HepG2 (cell line): ENCODE measurements around the gene NUAK1. TPM values are rescaled to one million over a fixed set of nuclear protein-coding genes. Genes with fewer than 3 reads are reported as not detected.

ENCODE experiments used
- ATAC-seq: fragments of 200-7000 bp; cut with Tn5 transposase; 3 replicates; pipeline ENCODE4 v1.9.1; 2020; ENCODE audit warnings: mild to moderate bottlenecking, moderate library complexity
- BruUV-seq: library from RNA; stranded (reverse); fragments of 400-500 nt; replicated peaks from 2 replicates; lab custom pipeline; 2021; lab: Mats Ljungman, UMichigan
- CTCF ChIA-PET: fragments of 300-600 bp; formaldehyde crosslinking; extraction: SDS; loops from one replicate; lab custom pipeline; 2021; ENCODE audit warnings: low total read pairs, inconsistent platforms, low intra/inter-chr PET ratio; lab: Yijun Ruan, JAX
- POLR2A ChIA-PET: fragments of 350-600 bp; sonication (Branson Sonifier 250); formaldehyde crosslinking; loops from one replicate; lab custom pipeline; 2020; ENCODE audit warnings: antibody characterized with exemption, inconsistent platforms; lab: Yijun Ruan, JAX
- DNase-seq: peaks from one replicate; pipeline ENCODE4 v3.0.0-alpha.2; 2015; ENCODE audit warnings: low spot score
- FAIRE-seq: peaks from 3 replicates; lab custom pipeline; 2011; peaks lifted over from hg19 to GRCh38; lab: Jason Lieb, UNC
- H2AFZ ChIP-seq: one replicate; pipeline ENCODE4 v1.6.1; 2011; ENCODE audit warnings: low read length, inconsistent platforms
- H3K27ac ChIP-seq: fragments of 300-600 bp; 3 replicates; pipeline ENCODE4 v1.8.0; 2011; ENCODE audit warnings: mixed run types, mild to moderate bottlenecking, mixed read lengths, low read length, inconsistent platforms; ENCODE audit not compliant: insufficient read depth; ENCODE audit errors: extremely low read length
- H3K27me3 ChIP-seq, 2 experiments: fragments of 200-600 bp in 1 of 2; 2 replicates in 1 of 2; 3 replicates in 1 of 2; pipeline versions ENCODE4 v1.6.0 to v1.8.0; 2011; ENCODE audit warnings: low read length in 2 of 2, mild to moderate bottlenecking in 2 of 2, moderate library complexity in 2 of 2, inconsistent platforms in 1 of 2; ENCODE audit not compliant: insufficient read depth in 2 of 2, control insufficient read depth in 1 of 2
- H3K36me3 ChIP-seq, 2 experiments: fragments of 200-600 bp in 1 of 2; replicated peaks in 1 of 2; 2 replicates in 1 of 2; 3 replicates in 1 of 2; pipeline versions ENCODE4 v1.5.1 to v1.8.0; 2011; ENCODE audit warnings: low read length in 2 of 2, inconsistent platforms in 1 of 2; ENCODE audit not compliant: insufficient read depth in 2 of 2, control insufficient read depth in 1 of 2
- H3K4me1 ChIP-seq: 2 replicates; pipeline ENCODE4 v1.5.1; 2012; ENCODE audit warnings: low read length, inconsistent platforms; ENCODE audit not compliant: insufficient read depth
- H3K4me2 ChIP-seq: 2 replicates; pipeline ENCODE4 v1.6.0; 2011; ENCODE audit warnings: low read depth, low read length, inconsistent platforms
- H3K4me3 ChIP-seq, 3 experiments: fragments of 200-600 bp in 1 of 3; sonication (generic), shearing (Covaris generic) in 1 of 3; replicated peaks in 1 of 3; 2 replicates each; pipeline ENCODE4 v1.5.1; 2011 to 2016; ENCODE audit warnings: low read length in 3 of 3, inconsistent platforms in 2 of 3, low read depth in 2 of 3, mild to moderate bottlenecking in 2 of 3, control low read depth in 1 of 3, mixed read lengths in 1 of 3; ENCODE audit not compliant: insufficient read depth in 1 of 3
- H3K79me2 ChIP-seq: one replicate; pipeline ENCODE4 v1.6.1; 2011; ENCODE audit warnings: low read length, inconsistent platforms; ENCODE audit not compliant: insufficient read depth
- H3K9ac ChIP-seq: 2 replicates; pipeline ENCODE4 v1.6.0; 2011; ENCODE audit warnings: mild to moderate bottlenecking, low read depth, low read length, inconsistent platforms; ENCODE audit not compliant: insufficient read depth
- H3K9me3 ChIP-seq: 2 replicates; pipeline ENCODE4 v1.5.1; 2012; ENCODE audit warnings: mild to moderate bottlenecking, low read length
- H4K20me1 ChIP-seq: 2 replicates; pipeline ENCODE4 v1.6.0; 2011; ENCODE audit warnings: inconsistent platforms, mild to moderate bottlenecking, low read length, moderate library complexity; ENCODE audit not compliant: insufficient read depth
- AKAP8 ChIP-seq: sonication (generic); formaldehyde crosslinking; IDR thresholded peaks from 2 replicates; pipeline ENCODE4 v1.5.1; 2020; ENCODE audit warnings: mild to moderate bottlenecking, missing genetic modification reagents
- FIP1L1 ChIP-seq: fragments of 200-400 bp; formaldehyde crosslinking; IDR thresholded peaks from 2 replicates; pipeline ENCODE4 v1.6.1; 2018; ENCODE audit warnings: low read depth, mild to moderate bottlenecking, low read length, moderate library complexity, borderline replicate concordance; ENCODE audit not compliant: insufficient read depth
- HNRNPL ChIP-seq: fragments of 200-400 bp; formaldehyde crosslinking; IDR thresholded peaks from 2 replicates; pipeline ENCODE4 v1.6.1; 2017; ENCODE audit warnings: mild to moderate bottlenecking, low read depth, low read length
- MEF2D ChIP-seq: sonication (generic); formaldehyde crosslinking; IDR thresholded peaks from 2 replicates; pipeline ENCODE4 v1.5.1; 2020; ENCODE audit warnings: mild to moderate bottlenecking, missing genetic modification reagents
- NR1H2 ChIP-seq: sonication (generic); formaldehyde crosslinking; IDR thresholded peaks from 2 replicates; pipeline ENCODE4 v1.8.1; 2022; ENCODE audit warnings: low read depth, missing genetic modification reagents, borderline replicate concordance
- PREB ChIP-seq: sonication (generic); formaldehyde crosslinking; IDR thresholded peaks from 2 replicates; pipeline ENCODE4 v1.4.0; 2020; ENCODE audit warnings: missing genetic modification reagents
- ZC3H13 ChIP-seq: sonication (generic); formaldehyde crosslinking; IDR thresholded peaks from 2 replicates; pipeline ENCODE4 v1.8.1; 2023; ENCODE audit warnings: mild to moderate bottlenecking, missing genetic modification reagents, moderate library complexity
- ZNF317 ChIP-seq: sonication (generic); formaldehyde crosslinking; IDR thresholded peaks from 2 replicates; pipeline ENCODE4 v1.5.0; 2020; ENCODE audit warnings: mild to moderate bottlenecking, missing genetic modification reagents
- ZNF350 ChIP-seq: sonication (generic); formaldehyde crosslinking; IDR thresholded peaks from 2 replicates; pipeline ENCODE4 v1.4.0; 2020; ENCODE audit warnings: mild to moderate bottlenecking, low read depth, missing genetic modification reagents, borderline replicate concordance
- ZNF501 ChIP-seq: sonication (generic); formaldehyde crosslinking; IDR thresholded peaks from 2 replicates; pipeline ENCODE4 v1.5.1; 2020; ENCODE audit warnings: mild to moderate bottlenecking, moderate library complexity, missing genetic modification reagents
- ZNF773 ChIP-seq: sonication (generic); formaldehyde crosslinking; IDR thresholded peaks from 2 replicates; pipeline ENCODE4 v1.4.0; 2020; ENCODE audit warnings: missing genetic modification reagents, borderline replicate concordance
- ZNF839 ChIP-seq: sonication (generic); formaldehyde crosslinking; IDR thresholded peaks from 2 replicates; pipeline ENCODE4 v1.4.0; 2020; ENCODE audit warnings: missing genetic modification reagents, mild to moderate bottlenecking, borderline replicate concordance
- WGBS: methylation state at CpG from one replicate; pipeline ENCODE4 v1.1.6; 2017; ENCODE audit warnings: low lambda C conversion rate; 5-methylcytosine and 5-hydroxymethylcytosine counted together
- in situ Hi-C: cut with HindIII; loops from 2 replicates; pipeline ENCODE4 v1.10.0; 2017; ENCODE audit warnings: low pct_unique_long_range_greater_than_20kb; ENCODE audit not compliant: extremely low pct_ligation_motif_present
- intact Hi-C: fragments of 100-400 bp; cut with micrococcal nuclease; formaldehyde crosslinking; loops from one replicate; pipeline ENCODE4 v1.10.0; 2022; ENCODE audit not compliant: unreplicated experiment
- polyA plus RNA-seq, 8 experiments: library from polyadenylated mRNA; depleted of rRNA in 3 of 8; stranded (reverse) in 7 of 8; unstranded in 1 of 8; fragments of >200 nt; fragmentation: Illumina TruSeq in 4 of 8; extraction: Trizol in 4 of 8; gene quantifications; 2 replicates each; pipeline versions ENCODE4 v1.2.1 to v1.2.3, GENCODE V29; 2011 to 2016; ENCODE audit warnings: low read depth in 4 of 8, missing spikeins in 1 of 8, mixed read lengths in 1 of 8; ENCODE audit not compliant: insufficient read depth in 1 of 8
- total RNA-seq, 5 experiments: library from RNA; depleted of rRNA; stranded (reverse); fragments of >200 nt; fragmentation: Illumina TruSeq; extraction: Trizol; gene quantifications; 2 replicates each; pipeline ENCODE4 v1.2.3, GENCODE V29; 2016; ENCODE audit warnings: low read depth in 1 of 5
- TF ChIP-seq, protein P1 (sequence below): sonication (generic); formaldehyde crosslinking; IDR thresholded peaks from 2 replicates; pipeline ENCODE4 v1.4.0; 2020; ENCODE audit warnings: missing genetic modification reagents
- TF ChIP-seq, protein P2 (sequence below), 2 experiments: sonication (generic) in 1 of 2; formaldehyde crosslinking in 1 of 2; IDR thresholded peaks; 2 replicates each; pipeline versions ENCODE4 v1.4.0 to v1.6.1; 2016 to 2020; ENCODE audit warnings: borderline replicate concordance in 1 of 2, low read depth in 1 of 2, mild to moderate bottlenecking in 1 of 2, missing genetic modification reagents in 1 of 2

The NUAK1 gene
- total and polyA plus RNA-seq, 2 of the 13 experiments (the other 11 are each of a cell fraction or from before 2014, with no cell fraction given), result 1.7 to 1.9 TPM

- no peak overlapping the region for H3K9ac ChIP-seq
- ATAC-seq (no peak), DNase-seq (no peak), FAIRE-seq (no peak)
- H3K4me2 ChIP-seq, result no peak overlapping the region
- H3K27me3 ChIP-seq, result no peaks in the 10 kb centered on the region
- H3K79me2 ChIP-seq, result no peaks in the 10 kb centered on the region
- POLR2A ChIA-PET, result interaction anchor here (1.4 kb wide), 1 partner anchor 13 kb away, joined by 9 read pairs; the partner anchor contains the start of gene NUAK1
- H3K36me3 ChIP-seq, result no peaks in the 10 kb centered on the region
- H3K4me3 ChIP-seq, result no peak overlapping the region
- BruUV-seq, result no TSS peak
- no peak overlapping the region for H2AFZ ChIP-seq
- H3K27ac ChIP-seq, result no peak overlapping the region
- H3K4me1 ChIP-seq, result peaks cover 80% of the 10 kb centered on the region
- WGBS, result 87% methylated on average over 9 of the region's 9 CpGs
- no peaks in the 10 kb centered on the region for H4K20me1 ChIP-seq
- intact Hi-C loops (no loop called here), in situ Hi-C loops (no loop called here)
- H3K9me3 ChIP-seq, result no peaks in the 10 kb centered on the region
- CTCF ChIA-PET, result no interaction called here
- TF ChIP-seq ZNF350 (no peak), MEF2D (no peak), HNRNPL (no peak), AKAP8 (CRISPR knock-in tag) (no peak), PREB (CRISPR knock-in tag) (no peak), ZC3H13 (no peak), ZNF839 (CRISPR knock-in tag) (no peak), ZNF773 (no peak), ZNF501 (CRISPR knock-in tag) (no peak), ZNF317 (CRISPR knock-in tag) (no peak), FIP1L1 (no peak), NR1H2 (CRISPR knock-in tag) (no peak)
- TF ChIP-seq, protein P1, sequence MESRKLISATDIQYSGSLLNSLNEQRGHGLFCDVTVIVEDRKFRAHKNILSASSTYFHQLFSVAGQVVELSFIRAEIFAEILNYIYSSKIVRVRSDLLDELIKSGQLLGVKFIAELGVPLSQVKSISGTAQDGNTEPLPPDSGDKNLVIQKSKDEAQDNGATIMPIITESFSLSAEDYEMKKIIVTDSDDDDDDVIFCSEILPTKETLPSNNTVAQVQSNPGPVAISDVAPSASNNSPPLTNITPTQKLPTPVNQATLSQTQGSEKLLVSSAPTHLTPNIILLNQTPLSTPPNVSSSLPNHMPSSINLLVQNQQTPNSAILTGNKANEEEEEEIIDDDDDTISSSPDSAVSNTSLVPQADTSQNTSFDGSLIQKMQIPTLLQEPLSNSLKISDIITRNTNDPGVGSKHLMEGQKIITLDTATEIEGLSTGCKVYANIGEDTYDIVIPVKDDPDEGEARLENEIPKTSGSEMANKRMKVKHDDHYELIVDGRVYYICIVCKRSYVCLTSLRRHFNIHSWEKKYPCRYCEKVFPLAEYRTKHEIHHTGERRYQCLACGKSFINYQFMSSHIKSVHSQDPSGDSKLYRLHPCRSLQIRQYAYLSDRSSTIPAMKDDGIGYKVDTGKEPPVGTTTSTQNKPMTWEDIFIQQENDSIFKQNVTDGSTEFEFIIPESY (CRISPR knock-in tag), result no peak
- TF ChIP-seq, protein P2, sequence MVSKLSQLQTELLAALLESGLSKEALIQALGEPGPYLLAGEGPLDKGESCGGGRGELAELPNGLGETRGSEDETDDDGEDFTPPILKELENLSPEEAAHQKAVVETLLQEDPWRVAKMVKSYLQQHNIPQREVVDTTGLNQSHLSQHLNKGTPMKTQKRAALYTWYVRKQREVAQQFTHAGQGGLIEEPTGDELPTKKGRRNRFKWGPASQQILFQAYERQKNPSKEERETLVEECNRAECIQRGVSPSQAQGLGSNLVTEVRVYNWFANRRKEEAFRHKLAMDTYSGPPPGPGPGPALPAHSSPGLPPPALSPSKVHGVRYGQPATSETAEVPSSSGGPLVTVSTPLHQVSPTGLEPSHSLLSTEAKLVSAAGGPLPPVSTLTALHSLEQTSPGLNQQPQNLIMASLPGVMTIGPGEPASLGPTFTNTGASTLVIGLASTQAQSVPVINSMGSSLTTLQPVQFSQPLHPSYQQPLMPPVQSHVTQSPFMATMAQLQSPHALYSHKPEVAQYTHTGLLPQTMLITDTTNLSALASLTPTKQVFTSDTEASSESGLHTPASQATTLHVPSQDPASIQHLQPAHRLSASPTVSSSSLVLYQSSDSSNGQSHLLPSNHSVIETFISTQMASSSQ (IDR thresholded peaks at IDR 0.05; ENCODE audit: low read depth), result no peak
- TF ChIP-seq, protein P2 (CRISPR knock-in tag; IDR thresholded peaks at IDR 0.05; ENCODE audit: borderline replicate concordance), result no peak
These were observed 13.2 kb downstream of the NUAK1 start for GRCh38 chr12:106125351-106126095.
